ENCODE measurements around the gene SLC9A3.

Gene SLC9A3

GRCh38 chr5:523441-524222 lies 617 bp downstream of the SLC9A3 start:
- CTCF ChIA-PET: no interaction called here
- POLR2A ChIA-PET: no interaction called here
- no peak for DNase-seq (ENCODE audit: extremely low spot score)
- TF ChIP-seq LEF1 (IDR thresholded peaks at IDR 0.05; ENCODE audit: borderline replicate concordance) (no peak), ZNF384 (IDR thresholded peaks at IDR 0.05) (no peak), HDGF (IDR thresholded peaks at IDR 0.05; ENCODE audit: borderline replicate concordance) (no peak), ARNT (IDR thresholded peaks at IDR 0.05) (no peak), FOXA1 (IDR thresholded peaks at IDR 0.05) (no peak), PKNOX1 (IDR thresholded peaks at IDR 0.05) (no peak), NFRKB (IDR thresholded peaks at IDR 0.05) (no peak), L3MBTL2 (conservative IDR thresholded peaks at IDR 0.05) (no peak), CTBP1 (IDR thresholded peaks at IDR 0.05; ENCODE audit: borderline replicate concordance) (no peak), SUZ12 (IDR thresholded peaks at IDR 0.05) (no peak)

DNA sequence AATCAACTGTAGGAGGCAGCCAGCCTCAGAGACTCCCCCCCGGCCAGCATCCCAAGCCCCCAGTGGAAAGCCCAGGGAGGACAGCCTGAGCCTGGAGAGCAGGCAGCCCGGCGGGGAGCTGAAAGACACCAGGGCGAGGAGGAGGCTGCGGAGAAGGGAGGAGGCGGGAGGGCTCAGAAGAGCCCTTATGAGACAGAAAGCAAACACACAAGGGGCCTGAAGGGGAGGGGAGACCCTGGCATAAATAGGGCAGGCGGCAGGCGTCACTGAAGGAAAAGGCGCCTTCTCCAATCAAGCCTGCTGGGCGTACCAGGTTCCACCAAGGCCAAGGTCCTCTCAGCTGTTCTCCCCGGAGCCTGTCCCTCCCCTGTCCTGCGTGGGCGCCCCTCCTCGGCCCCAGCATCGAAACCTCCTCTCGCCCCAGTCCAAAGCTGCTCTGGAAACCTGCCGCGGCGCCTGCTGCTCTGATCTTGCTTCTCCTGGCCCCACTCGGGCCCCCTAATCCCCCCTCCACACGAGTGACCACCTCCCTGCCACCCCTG lies 1.3 kb downstream of the SLC9A3 start:
- peak; percentile 26 for DNase-seq (ENCODE audit: extremely low spot score)
- TF ChIP-seq BHLHE40 (IDR thresholded peaks at IDR 0.05; ENCODE audit: borderline replicate concordance) (no peak), ELF4 (IDR thresholded peaks at IDR 0.05) (no peak), ARNT (IDR thresholded peaks at IDR 0.05) (no peak), HDGF (IDR thresholded peaks at IDR 0.05; ENCODE audit: borderline replicate concordance) (no peak), CTBP1 (IDR thresholded peaks at IDR 0.05; ENCODE audit: borderline replicate concordance) (no peak), TARDBP (IDR thresholded peaks at IDR 0.05) (no peak), ZNF384 (IDR thresholded peaks at IDR 0.05) (no peak), FOXM1 (IDR thresholded peaks at IDR 0.05; ENCODE audit: borderline replicate concordance) (no peak), FOXA1 (IDR thresholded peaks at IDR 0.05) (no peak), SUZ12 (IDR thresholded peaks at IDR 0.05) (no peak), NFRKB (IDR thresholded peaks at IDR 0.05) (no peak), LEF1 (IDR thresholded peaks at IDR 0.05; ENCODE audit: borderline replicate concordance) (no peak), L3MBTL2 (conservative IDR thresholded peaks at IDR 0.05) (no peak), FOXK2 (IDR thresholded peaks at IDR 0.05) (no peak), PKNOX1 (IDR thresholded peaks at IDR 0.05) (no peak), SP1 (IDR thresholded peaks at IDR 0.05) (no peak)
- ChIA-PET POLR2A (no interaction called here), CTCF (interaction anchor here (0.5 kb wide), 1 partner anchor 283 kb away, joined by 3 read pairs; no protein-coding TSS in a partner anchor)

GRCh38 chr5:522116-522515 lies 2.1 kb downstream of the SLC9A3 start:
- TF ChIP-seq ZNF384 (IDR thresholded peaks at IDR 0.05) (no peak), BHLHE40 (IDR thresholded peaks at IDR 0.05; ENCODE audit: borderline replicate concordance) (no peak), SUZ12 (IDR thresholded peaks at IDR 0.05) (no peak), SP1 (IDR thresholded peaks at IDR 0.05) (no peak), LEF1 (IDR thresholded peaks at IDR 0.05; ENCODE audit: borderline replicate concordance) (no peak), HDGF (IDR thresholded peaks at IDR 0.05; ENCODE audit: borderline replicate concordance) (no peak), CTBP1 (IDR thresholded peaks at IDR 0.05; ENCODE audit: borderline replicate concordance) (no peak), FOXK2 (IDR thresholded peaks at IDR 0.05) (no peak), ELF4 (IDR thresholded peaks at IDR 0.05) (no peak), ARNT (IDR thresholded peaks at IDR 0.05) (no peak)
- no peak for DNase-seq (ENCODE audit: extremely low spot score)
- CTCF ChIA-PET: no interaction called here
- POLR2A ChIA-PET: no interaction called here

DNA sequence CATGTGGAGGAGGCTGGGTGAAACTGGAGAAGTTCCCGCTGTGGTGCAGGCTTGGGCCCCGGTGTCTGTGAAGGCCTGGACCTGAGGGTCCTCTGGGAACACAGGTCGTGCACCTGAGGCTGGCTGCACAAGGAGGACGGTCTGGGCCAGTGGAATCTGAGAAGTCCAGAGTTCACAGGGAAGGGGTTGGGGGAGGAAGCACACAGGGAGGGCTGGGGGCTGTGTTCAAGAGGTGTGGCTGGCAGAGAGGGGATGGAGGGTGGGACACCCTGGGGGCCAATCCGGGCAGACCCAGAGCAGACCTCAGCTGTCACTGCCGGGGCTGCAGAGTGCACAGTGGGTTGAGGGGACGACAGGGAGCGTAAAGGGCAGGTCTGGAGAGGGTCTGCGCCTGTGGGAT lies 2.6 kb downstream of the SLC9A3 start:
- no peak for DNase-seq (ENCODE audit: extremely low spot score)
- POLR2A ChIA-PET: no interaction called here
- TF ChIP-seq FOXK2 (IDR thresholded peaks at IDR 0.05) (no peak), FOXA1 (IDR thresholded peaks at IDR 0.05) (no peak), FOXM1 (IDR thresholded peaks at IDR 0.05; ENCODE audit: borderline replicate concordance) (no peak), ARNT (IDR thresholded peaks at IDR 0.05) (no peak), ELF4 (IDR thresholded peaks at IDR 0.05) (no peak), ZNF384 (IDR thresholded peaks at IDR 0.05) (no peak), BHLHE40 (IDR thresholded peaks at IDR 0.05; ENCODE audit: borderline replicate concordance) (no peak)
- CTCF ChIA-PET: no interaction called here

- ChIA-PET CTCF (no interaction called here), POLR2A (no interaction called here)
- TF ChIP-seq ELF4 (IDR thresholded peaks at IDR 0.05) (no peak), NFRKB (IDR thresholded peaks at IDR 0.05) (no peak), BHLHE40 (IDR thresholded peaks at IDR 0.05; ENCODE audit: borderline replicate concordance) (no peak)
- no peak for DNase-seq (ENCODE audit: extremely low spot score)
These were observed 3.4 kb downstream of the SLC9A3 start for GRCh38 chr5:520850-521226.

DNA sequence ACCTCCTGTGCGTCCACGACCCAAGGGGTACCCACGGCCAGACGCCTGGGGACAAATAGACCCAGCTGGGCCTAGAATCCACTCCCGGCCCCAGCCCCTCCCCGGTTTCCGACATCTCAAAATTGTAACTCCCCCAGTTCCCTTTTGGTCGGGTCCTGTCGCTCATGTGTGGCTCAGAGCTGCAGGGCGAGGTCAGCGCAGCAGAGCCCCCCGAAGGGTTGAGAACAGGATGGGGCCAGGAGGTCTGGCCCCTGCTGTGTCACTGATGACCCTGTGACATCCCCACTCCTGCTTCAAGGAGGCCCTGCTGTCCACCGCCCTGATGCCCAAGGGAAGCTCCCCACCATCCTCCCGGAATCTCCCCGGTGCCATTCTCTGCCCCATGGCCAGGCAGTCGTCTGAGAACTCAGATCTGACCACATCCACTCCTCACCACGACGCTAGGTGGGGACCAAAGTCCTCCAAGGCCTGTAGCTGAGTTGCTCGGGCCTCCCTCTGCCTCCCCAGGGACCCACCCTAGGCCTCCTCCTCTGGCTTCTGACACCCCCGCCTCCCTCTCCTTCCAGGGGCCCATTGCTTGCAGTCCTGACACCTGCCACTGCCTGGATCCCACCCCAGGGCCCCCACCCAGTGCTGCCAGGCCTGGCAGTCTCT lies 3.9 kb downstream of the SLC9A3 start:
- ChIA-PET POLR2A (no interaction called here), CTCF (no interaction called here)
- TF ChIP-seq NFRKB (IDR thresholded peaks at IDR 0.05) (no peak), SP1 (IDR thresholded peaks at IDR 0.05) (no peak), ELF4 (IDR thresholded peaks at IDR 0.05) (no peak), CTBP1 (IDR thresholded peaks at IDR 0.05; ENCODE audit: borderline replicate concordance) (no peak), ARNT (IDR thresholded peaks at IDR 0.05) (no peak), FOXA1 (IDR thresholded peaks at IDR 0.05) (no peak), BHLHE40 (IDR thresholded peaks at IDR 0.05; ENCODE audit: borderline replicate concordance) (no peak), PKNOX1 (IDR thresholded peaks at IDR 0.05) (no peak), HDGF (IDR thresholded peaks at IDR 0.05; ENCODE audit: borderline replicate concordance) (no peak), LEF1 (IDR thresholded peaks at IDR 0.05; ENCODE audit: borderline replicate concordance) (no peak), FOXK2 (IDR thresholded peaks at IDR 0.05) (no peak), TARDBP (IDR thresholded peaks at IDR 0.05) (no peak), L3MBTL2 (conservative IDR thresholded peaks at IDR 0.05) (no peak)
- DNase-seq (ENCODE audit: extremely low spot score): no peak
